WI38 (cell line): ENCODE results near the gene OPRM1.
"Not testable (repeated sequence)": the region's sequence is repeated elsewhere in the genome, so short reads cannot be mapped to it uniquely, and the experiment has no call there.

Experiments used
- H3K4me3 ChIP-seq: 2 replicates; pipeline ENCODE4 v1.5.1; 2011; ENCODE audit warnings: low read depth, mild to moderate bottlenecking, control low read depth, low read length
- TF ChIP-seq, protein P1 (sequence below): IDR thresholded peaks from 2 replicates; pipeline ENCODE4 v1.5.1; 2012; ENCODE audit warnings: low read depth, mild to moderate bottlenecking, control low read depth, low read length

Gene OPRM1

DNA sequence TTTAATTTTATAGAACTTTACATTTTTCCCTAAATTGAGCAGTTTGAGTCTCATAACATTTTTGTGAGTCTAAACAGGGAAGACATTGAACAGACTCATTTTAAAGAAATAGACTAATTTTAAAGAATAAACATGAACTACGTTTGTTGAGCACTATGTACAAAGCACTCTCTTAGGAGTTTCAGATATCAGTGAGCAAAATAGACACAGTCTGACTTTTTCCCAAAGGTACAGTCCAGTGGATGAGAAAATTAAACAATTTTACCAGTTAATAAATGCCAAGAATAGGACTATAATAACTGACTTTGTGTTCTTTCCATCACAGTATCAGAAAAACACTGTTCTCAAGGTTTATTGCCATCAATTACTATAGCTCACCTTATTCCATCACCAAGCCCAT lies 18.1 kb downstream of the OPRM1 start:
- H3K4me3 ChIP-seq = no peak overlapping the region
- TF ChIP-seq, protein P1, sequence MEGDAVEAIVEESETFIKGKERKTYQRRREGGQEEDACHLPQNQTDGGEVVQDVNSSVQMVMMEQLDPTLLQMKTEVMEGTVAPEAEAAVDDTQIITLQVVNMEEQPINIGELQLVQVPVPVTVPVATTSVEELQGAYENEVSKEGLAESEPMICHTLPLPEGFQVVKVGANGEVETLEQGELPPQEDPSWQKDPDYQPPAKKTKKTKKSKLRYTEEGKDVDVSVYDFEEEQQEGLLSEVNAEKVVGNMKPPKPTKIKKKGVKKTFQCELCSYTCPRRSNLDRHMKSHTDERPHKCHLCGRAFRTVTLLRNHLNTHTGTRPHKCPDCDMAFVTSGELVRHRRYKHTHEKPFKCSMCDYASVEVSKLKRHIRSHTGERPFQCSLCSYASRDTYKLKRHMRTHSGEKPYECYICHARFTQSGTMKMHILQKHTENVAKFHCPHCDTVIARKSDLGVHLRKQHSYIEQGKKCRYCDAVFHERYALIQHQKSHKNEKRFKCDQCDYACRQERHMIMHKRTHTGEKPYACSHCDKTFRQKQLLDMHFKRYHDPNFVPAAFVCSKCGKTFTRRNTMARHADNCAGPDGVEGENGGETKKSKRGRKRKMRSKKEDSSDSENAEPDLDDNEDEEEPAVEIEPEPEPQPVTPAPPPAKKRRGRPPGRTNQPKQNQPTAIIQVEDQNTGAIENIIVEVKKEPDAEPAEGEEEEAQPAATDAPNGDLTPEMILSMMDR = no peak

DNA sequence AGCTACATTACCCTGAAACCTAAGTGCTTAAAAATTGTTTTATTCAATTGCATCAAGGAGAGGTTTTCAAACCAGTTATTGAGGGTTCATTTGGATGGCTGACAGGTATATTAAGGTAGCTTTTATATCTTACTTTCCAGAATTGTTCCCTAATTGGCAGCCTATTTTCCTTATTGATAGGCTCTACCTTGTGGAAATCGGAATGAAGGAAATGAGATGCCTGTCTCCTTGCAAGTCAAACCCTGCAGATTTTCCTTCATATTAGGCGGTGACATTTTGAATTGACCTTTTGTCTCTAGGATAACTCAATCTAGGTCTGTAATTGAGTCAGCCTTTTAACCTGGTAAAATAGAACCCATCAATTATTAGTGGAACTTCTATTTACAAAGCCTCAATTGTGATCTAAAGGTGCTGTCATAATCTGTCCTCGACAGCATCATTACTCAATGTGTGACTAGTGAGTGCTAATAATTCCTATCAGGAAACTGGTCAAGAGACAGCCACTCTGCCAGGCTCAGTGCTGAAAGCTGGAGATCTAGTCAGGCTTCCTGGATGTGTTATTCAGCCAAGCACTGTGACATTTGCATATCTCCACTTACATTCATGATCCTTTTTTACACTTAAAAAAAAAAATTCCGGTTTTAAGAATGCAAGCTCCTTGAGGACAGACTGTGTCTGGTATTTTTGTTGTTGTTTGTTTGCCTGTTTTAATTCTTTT lies 20.1 kb downstream of the OPRM1 start:
- TF ChIP-seq, protein P1 = no peak
- no peak overlapping the region for H3K4me3 ChIP-seq

DNA sequence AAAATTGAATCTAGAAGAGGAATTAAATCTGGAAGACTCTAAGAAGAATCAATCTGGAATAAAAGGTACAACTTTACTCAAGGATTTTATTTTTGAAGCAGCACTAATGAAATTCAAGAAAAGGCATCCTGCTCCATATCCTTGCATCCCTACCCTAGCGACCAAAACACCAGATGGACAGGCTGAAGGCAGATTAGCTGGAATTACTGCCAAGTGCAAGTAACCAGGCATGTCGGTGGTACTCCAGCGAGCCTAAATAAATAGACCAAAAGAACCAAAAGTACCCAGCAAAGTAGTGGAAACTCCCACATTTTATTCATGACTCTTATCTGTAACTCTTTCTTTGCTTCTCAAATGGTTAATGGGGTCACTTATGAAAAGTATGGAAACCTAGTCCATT lies 21.0 kb downstream of the OPRM1 start:
- H3K4me3 ChIP-seq = no peak overlapping the region
- TF ChIP-seq, protein P1 = no peak

DNA sequence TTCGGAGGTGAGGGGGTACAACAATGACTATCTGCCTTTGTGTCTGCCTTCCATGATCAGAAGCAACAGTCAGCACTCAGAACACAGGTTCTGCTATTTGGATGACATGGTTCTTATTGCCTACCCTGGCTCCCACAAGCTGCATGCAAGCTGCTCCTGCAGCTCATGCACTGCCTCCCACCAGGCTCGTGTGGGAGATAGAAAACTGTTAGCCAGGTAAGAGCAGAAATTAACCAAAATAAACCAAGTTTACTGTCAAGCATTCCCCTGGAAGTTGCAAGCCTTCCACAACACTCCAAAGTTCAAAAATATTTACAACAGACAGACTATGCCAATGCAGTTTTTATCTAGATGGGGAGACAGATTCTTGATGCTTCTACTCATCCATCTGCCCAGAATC lies 31.0 kb downstream of the OPRM1 start:
- H3K4me3 ChIP-seq = no peak overlapping the region
- TF ChIP-seq, protein P1 = no peak

DNA sequence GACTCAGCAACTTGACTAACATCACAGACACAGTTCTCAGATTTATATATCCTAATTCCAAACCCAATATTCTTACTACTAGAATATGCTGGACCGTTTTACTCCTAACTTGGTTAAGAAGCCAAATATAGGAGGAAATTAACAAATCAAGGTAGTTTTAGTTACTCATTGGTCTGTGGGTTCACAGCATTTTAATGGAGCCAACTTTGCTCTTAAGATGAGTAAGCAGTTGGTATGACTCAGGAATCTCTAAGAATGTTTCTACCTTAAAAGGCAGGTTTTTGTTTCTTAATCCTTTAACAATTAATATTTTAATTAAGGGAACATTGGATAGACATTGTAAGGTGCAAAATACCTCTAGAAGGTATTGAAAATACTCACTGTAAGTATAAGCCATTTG lies 31.6 kb downstream of the OPRM1 start:
- H3K4me3 ChIP-seq = no peak overlapping the region
- TF ChIP-seq, protein P1 = no peak

DNA sequence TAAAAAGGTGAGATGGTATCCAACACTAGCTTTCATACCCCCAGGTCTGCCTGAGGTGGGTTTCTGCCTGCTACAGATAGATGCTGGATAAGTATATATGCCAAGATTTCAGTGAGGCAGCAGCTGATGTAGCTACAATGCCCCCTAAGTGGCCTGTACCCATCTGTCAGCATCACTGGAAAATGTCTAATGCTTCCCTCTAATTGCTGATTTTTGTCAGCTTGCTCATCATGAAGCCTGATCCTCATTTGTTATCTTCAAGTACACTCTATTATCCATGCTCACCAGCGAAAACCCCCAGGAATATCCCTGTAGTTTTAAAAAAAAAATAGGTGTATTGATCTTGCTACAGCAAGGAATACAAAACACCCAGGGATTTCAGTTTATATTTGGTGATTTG lies 32.2 kb downstream of the OPRM1 start:
- H3K4me3 ChIP-seq = no peak overlapping the region
- TF ChIP-seq, protein P1 = no peak

DNA sequence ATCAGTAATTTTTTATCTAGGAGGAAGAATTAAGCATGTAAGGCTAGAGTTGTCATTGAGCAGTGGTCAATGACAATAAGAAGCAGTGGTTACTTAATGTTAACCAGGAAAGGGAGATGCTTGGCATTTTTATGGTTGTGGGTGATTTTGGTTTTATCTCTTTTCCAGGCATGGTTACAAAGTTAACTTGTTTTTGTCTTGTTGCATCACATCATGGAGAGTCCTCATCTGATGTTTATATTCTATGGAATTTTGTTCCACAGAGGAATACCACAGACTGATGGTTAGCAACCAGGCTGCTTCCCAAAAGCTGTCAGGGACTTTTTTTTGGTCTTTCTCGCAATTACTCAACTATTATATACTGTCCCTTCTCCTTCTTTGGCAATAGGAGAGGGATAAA lies 32.7 kb downstream of the OPRM1 start:
- no peak overlapping the region for H3K4me3 ChIP-seq

DNA sequence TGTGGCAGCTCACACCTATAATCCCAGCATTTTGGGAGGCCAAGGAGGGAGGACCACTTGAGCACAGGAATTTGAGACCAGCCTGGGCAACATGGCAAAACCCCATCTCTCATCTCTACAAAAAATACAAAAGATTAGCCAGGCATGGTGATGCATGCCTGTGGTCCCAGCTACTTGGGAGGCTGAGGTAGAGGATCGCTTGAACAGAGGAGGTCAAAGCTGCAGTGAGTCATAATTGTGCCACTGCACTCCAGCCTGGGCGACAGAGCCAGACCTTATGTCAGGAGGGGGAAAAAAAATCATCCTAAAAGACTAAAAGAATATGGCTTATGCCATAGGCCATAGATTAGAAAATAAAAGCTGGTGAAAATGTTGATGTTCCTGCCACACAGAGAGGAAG lies 39.6 kb downstream of the OPRM1 start:
- not testable (repeated sequence) for H3K4me3 ChIP-seq

More for the DNA sequence above, 32.7 kb downstream of the OPRM1 start:
- TF ChIP-seq, protein P1 = no peak
